GM23338 (cell line): ENCODE measurements around the gene HORMAD2.

ENCODE experiments used
- EZH2phosphoT487 ChIP-seq: fragments of 200-600 bp; sonication (generic); IDR thresholded peaks from one replicate; pipeline ENCODE4 v1.8.1; 2018; ENCODE audit warnings: antibody characterized with exemption; ENCODE audit not compliant: unreplicated experiment
- POLR2AphosphoS5 ChIP-seq: IDR thresholded peaks from 2 replicates; pipeline ENCODE4 v1.6.1; 2016; ENCODE audit warnings: antibody characterized with exemption, low read depth
- TF ChIP-seq, protein P1 (sequence below), 2 experiments: fragments of 200-600 bp in 1 of 2; sonication (generic) in 1 of 2; conservative IDR thresholded peaks; 2 replicates each; pipeline versions ENCODE4 v1.5.1 to v1.6.1; 2016 to 2017; ENCODE audit warnings: antibody characterized with exemption in 2 of 2, low read depth in 2 of 2, mild to moderate bottlenecking in 2 of 2, moderate library complexity in 1 of 2

- TF ChIP-seq, protein P1, sequence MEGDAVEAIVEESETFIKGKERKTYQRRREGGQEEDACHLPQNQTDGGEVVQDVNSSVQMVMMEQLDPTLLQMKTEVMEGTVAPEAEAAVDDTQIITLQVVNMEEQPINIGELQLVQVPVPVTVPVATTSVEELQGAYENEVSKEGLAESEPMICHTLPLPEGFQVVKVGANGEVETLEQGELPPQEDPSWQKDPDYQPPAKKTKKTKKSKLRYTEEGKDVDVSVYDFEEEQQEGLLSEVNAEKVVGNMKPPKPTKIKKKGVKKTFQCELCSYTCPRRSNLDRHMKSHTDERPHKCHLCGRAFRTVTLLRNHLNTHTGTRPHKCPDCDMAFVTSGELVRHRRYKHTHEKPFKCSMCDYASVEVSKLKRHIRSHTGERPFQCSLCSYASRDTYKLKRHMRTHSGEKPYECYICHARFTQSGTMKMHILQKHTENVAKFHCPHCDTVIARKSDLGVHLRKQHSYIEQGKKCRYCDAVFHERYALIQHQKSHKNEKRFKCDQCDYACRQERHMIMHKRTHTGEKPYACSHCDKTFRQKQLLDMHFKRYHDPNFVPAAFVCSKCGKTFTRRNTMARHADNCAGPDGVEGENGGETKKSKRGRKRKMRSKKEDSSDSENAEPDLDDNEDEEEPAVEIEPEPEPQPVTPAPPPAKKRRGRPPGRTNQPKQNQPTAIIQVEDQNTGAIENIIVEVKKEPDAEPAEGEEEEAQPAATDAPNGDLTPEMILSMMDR (conservative IDR thresholded peaks at IDR 0.05; ENCODE audit: low read depth in 2 of 2), result no peak
- TF ChIP-seq EZH2phosphoT487 (no peak), POLR2AphosphoS5 (no peak)
Measured at GRCh38 chr22:30220338-30221012, 140.2 kb downstream of the HORMAD2 start.
